Stomach (tissue), 4 donors: Measurements from ENCODE around the gene FAM107B.

Experiments
- EP300 ChIP-seq: sonication (generic); formaldehyde crosslinking; IDR thresholded peaks from one replicate; pipeline ENCODE4 v1.6.1; 2017; ENCODE audit warnings: antibody characterized with exemption
- POLR2A ChIP-seq, 4 donors: fragments of 450-650 bp; IDR thresholded peaks; one replicate each; pipeline ENCODE4 v1.6.1; 2016; ENCODE audit warnings: antibody characterized with exemption in 4 of 4, control low read depth in 2 of 4, mild to moderate bottlenecking in 1 of 4, moderate library complexity in 1 of 4
- POLR2AphosphoS5 ChIP-seq, 3 donors: sonication (generic); formaldehyde crosslinking; IDR thresholded peaks; one replicate each; pipeline ENCODE4 v1.6.1; 2016; ENCODE audit warnings: antibody characterized with exemption in 3 of 3
- TF ChIP-seq, protein P1 (sequence below), 7 experiments: fragments of 450-650 bp in 4 of 7; fragments of 200-600 bp in 3 of 7; sonication (generic) in 3 of 7; IDR thresholded peaks; one replicate each; pipeline ENCODE4 v1.5.1; 2016 to 2019; ENCODE audit warnings: antibody characterized with exemption in 7 of 7, control low read depth in 2 of 7, mild to moderate bottlenecking in 1 of 7

DNA sequence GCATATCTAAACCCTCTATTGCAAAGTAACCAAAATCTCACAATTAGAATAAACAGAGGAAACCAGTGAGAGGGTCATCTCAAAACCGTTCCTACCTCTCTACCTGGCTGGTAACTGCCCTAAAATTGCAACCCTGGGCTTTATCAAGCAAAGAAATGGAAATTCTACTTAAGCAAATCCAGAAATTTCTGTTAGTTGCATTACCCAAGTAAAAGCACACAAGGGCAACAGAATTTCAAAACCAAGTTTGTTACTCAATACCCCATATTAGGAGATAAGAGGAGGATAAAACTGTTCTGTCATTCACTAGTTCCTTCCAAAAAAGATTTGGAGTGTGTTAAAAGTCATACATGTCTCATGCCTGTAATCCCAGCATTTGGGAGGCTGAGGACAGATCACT is 195.3 kb downstream of the FAM107B start:
- TF ChIP-seq POLR2AphosphoS5 (IDR thresholded peaks at IDR 0.05) (no peak), EP300 (no peak), POLR2A (IDR thresholded peaks at IDR 0.05) (no peak)
- TF ChIP-seq, protein P1, sequence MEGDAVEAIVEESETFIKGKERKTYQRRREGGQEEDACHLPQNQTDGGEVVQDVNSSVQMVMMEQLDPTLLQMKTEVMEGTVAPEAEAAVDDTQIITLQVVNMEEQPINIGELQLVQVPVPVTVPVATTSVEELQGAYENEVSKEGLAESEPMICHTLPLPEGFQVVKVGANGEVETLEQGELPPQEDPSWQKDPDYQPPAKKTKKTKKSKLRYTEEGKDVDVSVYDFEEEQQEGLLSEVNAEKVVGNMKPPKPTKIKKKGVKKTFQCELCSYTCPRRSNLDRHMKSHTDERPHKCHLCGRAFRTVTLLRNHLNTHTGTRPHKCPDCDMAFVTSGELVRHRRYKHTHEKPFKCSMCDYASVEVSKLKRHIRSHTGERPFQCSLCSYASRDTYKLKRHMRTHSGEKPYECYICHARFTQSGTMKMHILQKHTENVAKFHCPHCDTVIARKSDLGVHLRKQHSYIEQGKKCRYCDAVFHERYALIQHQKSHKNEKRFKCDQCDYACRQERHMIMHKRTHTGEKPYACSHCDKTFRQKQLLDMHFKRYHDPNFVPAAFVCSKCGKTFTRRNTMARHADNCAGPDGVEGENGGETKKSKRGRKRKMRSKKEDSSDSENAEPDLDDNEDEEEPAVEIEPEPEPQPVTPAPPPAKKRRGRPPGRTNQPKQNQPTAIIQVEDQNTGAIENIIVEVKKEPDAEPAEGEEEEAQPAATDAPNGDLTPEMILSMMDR (IDR thresholded peaks at IDR 0.05): no peak
